DLD1 (cell line): Measurements from ENCODE around the gene PUS7L.
"Not testable (repeated sequence)": the region's sequence is repeated elsewhere in the genome, so short reads cannot be mapped to it uniquely, and the experiment has no call there.

Experiments
- in situ Hi-C: cut with HindIII; loops from 2 replicates; pipeline ENCODE4 v1.10.0; 2017; ENCODE audit warnings: low sequenced_read_pairs

Gene PUS7L

GRCh38 chr12:43758728-43759563 is at the start of gene PUS7L, which contains the start of gene IRAK4:
PUS7L (minus strand) TSS chr12:43758790; CDS start chr12:43755245, 3,545 bp downstream.
IRAK4 (plus strand) TSS chr12:43758951; CDS start chr12:43768112, 9,161 bp downstream.
- in situ Hi-C loops: no loop called here

- in situ Hi-C loops: no loop called here
Observed at GRCh38 chr12:43807386-43807785, 48.8 kb upstream of the PUS7L start.

- in situ Hi-C loops: no loop called here
Observed at GRCh38 chr12:43806737-43807072, 48.1 kb upstream of the PUS7L start.

GRCh38 chr12:43805860-43806736 is 47.5 kb upstream of the PUS7L start, which contains the start of gene TWF1:
TWF1 (minus strand) TSS chr12:43806317; CDS start chr12:43806245, 72 bp downstream.
- in situ Hi-C loops: no loop called here

- in situ Hi-C loops: no loop called here
Observed at GRCh38 chr12:43805149-43805859, 46.7 kb upstream of the PUS7L start.

GRCh38 chr12:43797561-43798217 is 39.1 kb upstream of the PUS7L start:
- in situ Hi-C loops: no loop called here

GRCh38 chr12:43795716-43796280 is 37.2 kb upstream of the PUS7L start:
- in situ Hi-C loops: no loop called here

- in situ Hi-C loops: no loop called here
Observed at GRCh38 chr12:43789941-43790340, 31.4 kb upstream of the PUS7L start.

- in situ Hi-C loops: no loop called here
Observed at GRCh38 chr12:43786899-43787693, 28.5 kb upstream of the PUS7L start.

GRCh38 chr12:43776498-43776897 is 17.9 kb upstream of the PUS7L start:
- in situ Hi-C loops: no loop called here

GRCh38 chr12:43766291-43766690 is 7.7 kb upstream of the PUS7L start:
- in situ Hi-C loops: loop anchor here (10.0 kb wide), 1 partner anchor 119 kb away; no protein-coding TSS in a partner anchor

- in situ Hi-C loops: loop anchor here (10.0 kb wide), 1 partner anchor 120 kb away; no protein-coding TSS in a partner anchor
Observed at GRCh38 chr12:43764528-43764927, 5.9 kb upstream of the PUS7L start.

- in situ Hi-C loops: loop anchor here (10.0 kb wide), 1 partner anchor 121 kb away; no protein-coding TSS in a partner anchor
Observed at GRCh38 chr12:43763769-43764168, 5.2 kb upstream of the PUS7L start.

GRCh38 chr12:43762596-43762995 is 4.0 kb upstream of the PUS7L start:
- in situ Hi-C loops: loop anchor here (10.0 kb wide), 1 partner anchor 122 kb away; no protein-coding TSS in a partner anchor

GRCh38 chr12:43761500-43761899 is 2.9 kb upstream of the PUS7L start:
- in situ Hi-C loops: loop anchor here (10.0 kb wide), 1 partner anchor 123 kb away; no protein-coding TSS in a partner anchor

- in situ Hi-C loops: loop anchor here (10.0 kb wide), 1 partner anchor 124 kb away; no protein-coding TSS in a partner anchor
Observed at GRCh38 chr12:43760396-43760795, 1.8 kb upstream of the PUS7L start.

- in situ Hi-C loops: no loop called here
Observed at GRCh38 chr12:43758247-43758727, 303 bp downstream of the PUS7L start.

- in situ Hi-C loops: no loop called here
Observed at GRCh38 chr12:43754015-43754414, 4.6 kb downstream of the PUS7L start.

GRCh38 chr12:43751360-43751759 is 7.2 kb downstream of the PUS7L start:
- in situ Hi-C loops: not testable (repeated sequence)
